K562 (cell line): Measurements from ENCODE around the gene MRPS10. TPM values are rescaled to one million over a fixed set of nuclear protein-coding genes. Genes with fewer than 3 reads are reported as not detected.
A peak's percentile ranks its signal among the peaks of the same experiment; 100 is the strongest.

Source experiments
- ARID1B ChIP-seq: fragments of 450-650 bp; IDR thresholded peaks from 2 replicates; pipeline ENCODE4 v1.6.1; 2016; ENCODE audit warnings: antibody characterized with exemption, mild to moderate bottlenecking, inconsistent platforms
- ARID4B ChIP-seq: sonication (generic); formaldehyde crosslinking; IDR thresholded peaks from 2 replicates; pipeline ENCODE4 v1.8.0; 2022; ENCODE audit warnings: mild to moderate bottlenecking, missing genetic modification reagents
- BACH1 ChIP-seq: fragments of 200-800 bp; sonication (Bioruptor generic); IDR thresholded peaks from 2 replicates; pipeline ENCODE4 v1.6.1; 2016; ENCODE audit warnings: missing genetic modification characterization, missing compliant biosample characterization
- CBX1 ChIP-seq: sonication (generic); IDR thresholded peaks from 2 replicates; pipeline ENCODE4 v1.6.1; 2016; ENCODE audit warnings: antibody characterized with exemption, low read depth, mild to moderate bottlenecking
- FOS ChIP-seq: IDR thresholded peaks from 3 replicates; pipeline ENCODE4 v1.6.1; 2011; ENCODE audit not compliant: insufficient read length; ENCODE audit errors: extremely low read depth
- PHB2 ChIP-seq: fragments of 450-650 bp; IDR thresholded peaks from 2 replicates; pipeline ENCODE4 v1.6.1; 2017; ENCODE audit warnings: low read depth
- SRF ChIP-seq, 2 experiments: fragments of 250-450, 450-650 bp in 1 of 2; sonication (Bioruptor Pico) in 1 of 2; sonication (generic) in 1 of 2; formaldehyde crosslinking; IDR thresholded peaks; 2 replicates each; pipeline versions ENCODE4 v1.5.0 to v1.5.1; 2020 to 2022; ENCODE audit warnings: mild to moderate bottlenecking in 1 of 2, missing genetic modification reagents in 1 of 2
- SRSF3 ChIP-seq: fragments of 200-400 bp; formaldehyde crosslinking; IDR thresholded peaks from 2 replicates; pipeline ENCODE4 v1.6.1; 2016; ENCODE audit warnings: mild to moderate bottlenecking, low read length, moderate library complexity; ENCODE audit not compliant: insufficient read depth
- ZBTB17 ChIP-seq: fragments of 450-650 bp; formaldehyde crosslinking; IDR thresholded peaks from 2 replicates; pipeline ENCODE4 v1.4.0; 2020; ENCODE audit warnings: mild to moderate bottlenecking
- ZNF232 ChIP-seq: sonication (generic); formaldehyde crosslinking; IDR thresholded peaks from 2 replicates; pipeline ENCODE4 v1.8.0; 2022; ENCODE audit warnings: mild to moderate bottlenecking, missing genetic modification reagents
- ZNF24 ChIP-seq: fragments of 450-650 bp; IDR thresholded peaks from 2 replicates; pipeline ENCODE4 v1.6.1; 2016
- ZNF668 ChIP-seq: fragments of 250-450 bp; sonication (Bioruptor Pico); IDR thresholded peaks from 2 replicates; pipeline ENCODE4 v1.8.0; 2022; ENCODE audit warnings: mild to moderate bottlenecking, inconsistent platforms
- polyA plus RNA-seq, 8 experiments: library from polyadenylated mRNA; depleted of rRNA in 4 of 8; stranded (reverse) in 5 of 8; unstranded in 3 of 8; fragments of >200 nt; fragmentation: Nextera tagmentation in 2 of 8; fragmentation: Illumina TruSeq in 1 of 8; extraction: Ambion mirVana in 2 of 8; extraction: Trizol in 1 of 8; gene quantifications; 2 replicates each; pipeline versions ENCODE4 v1.2.1 to v1.2.3, GENCODE V29; 2011 to 2014; ENCODE audit warnings: inconsistent platforms in 1 of 8, missing spikeins in 1 of 8
- total RNA-seq, 7 experiments: library from RNA; depleted of rRNA in 6 of 7; stranded (reverse); fragments of >200 nt in 6 of 7; fragmentation: Illumina TruSeq in 2 of 7; extraction: Trizol in 2 of 7; gene quantifications; 2 replicates each; pipeline versions ENCODE4 v1.2.1 to v1.2.3, GENCODE V29; 2011 to 2021; ENCODE audit warnings: low replicate concordance in 1 of 7
- TF ChIP-seq, protein P1 (sequence below): fragments of 250-450 bp; sonication (Bioruptor Pico); IDR thresholded peaks from 2 replicates; pipeline ENCODE4 v1.8.0; 2022; ENCODE audit warnings: inconsistent platforms, mild to moderate bottlenecking, moderate library complexity, borderline replicate concordance
- TF ChIP-seq, protein P2 (sequence below): fragments of 450-650 bp; formaldehyde crosslinking; IDR thresholded peaks from 2 replicates; pipeline ENCODE4 v1.4.0; 2020; ENCODE audit warnings: mild to moderate bottlenecking, moderate library complexity
- TF ChIP-seq, protein P3 (sequence below): sonication (generic); formaldehyde crosslinking; IDR thresholded peaks from 2 replicates; pipeline ENCODE4 v1.8.0; 2022; ENCODE audit warnings: missing genetic modification reagents, mild to moderate bottlenecking, moderate library complexity, borderline replicate concordance
- TF ChIP-seq, protein P4 (sequence below): fragments of 450-650 bp; IDR thresholded peaks from 2 replicates; pipeline ENCODE4 v1.6.1; 2016
- TF ChIP-seq, protein P5 (sequence below): fragments of 450-650 bp; formaldehyde crosslinking; IDR thresholded peaks from 2 replicates; pipeline ENCODE4 v1.4.0; 2020; ENCODE audit warnings: mild to moderate bottlenecking, mixed read lengths

The MRPS10 gene
- total and polyA plus RNA-seq, 9 of the 15 experiments (the other 6 are each of a cell fraction or from before 2014, with no cell fraction given): 48.6 to 166 (median 93.7) TPM

DNA sequence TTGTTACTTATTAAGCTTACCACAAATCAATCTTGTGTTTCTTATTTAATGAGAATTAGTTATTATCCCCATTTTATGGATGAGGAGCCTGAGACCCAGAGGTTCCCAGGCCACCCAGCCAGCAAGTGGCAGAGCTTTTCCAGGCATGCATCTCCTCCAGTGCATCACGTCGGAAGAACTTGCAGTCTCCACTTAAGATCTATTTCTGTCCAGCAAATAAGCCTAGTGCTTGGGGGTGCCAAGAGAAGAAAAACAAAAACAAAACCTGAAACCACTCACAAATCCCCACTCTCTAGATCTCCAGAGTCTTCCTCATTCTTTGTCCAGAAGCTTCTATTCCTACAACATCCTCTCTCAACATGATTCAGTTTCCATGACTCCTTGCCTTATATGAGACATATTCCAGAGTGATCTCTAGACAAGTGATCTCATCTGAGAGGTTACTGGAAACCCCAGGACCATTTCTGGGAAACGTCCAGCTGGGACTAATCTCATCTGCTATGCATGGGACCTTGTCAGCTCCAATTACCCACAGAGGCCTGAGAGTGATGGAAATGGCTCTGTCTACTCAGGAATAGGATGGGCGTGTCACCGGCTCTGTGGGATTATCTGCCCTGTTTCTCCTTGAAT, 27.0 kb downstream of the MRPS10 start (continued):
- TF ChIP-seq ARID4B (CRISPR knock-in tag) (no peak), FOS (peak; percentile 5), ZNF24 (no peak), ZNF232 (CRISPR knock-in tag) (no peak), BACH1 (tag) (no peak), ZBTB17 (no peak), SRF (CRISPR knock-in tag; IDR thresholded peaks at IDR 0.05) (peak in 1 of 2 experiments; percentile 66; a peak in 1 of 4 replicates), SRSF3 (no peak), ZNF668 (CRISPR knock-in tag) (no peak), PHB2 (no peak), CBX1 (no peak), ARID1B (peak; percentile 65)
- TF ChIP-seq, protein P1, sequence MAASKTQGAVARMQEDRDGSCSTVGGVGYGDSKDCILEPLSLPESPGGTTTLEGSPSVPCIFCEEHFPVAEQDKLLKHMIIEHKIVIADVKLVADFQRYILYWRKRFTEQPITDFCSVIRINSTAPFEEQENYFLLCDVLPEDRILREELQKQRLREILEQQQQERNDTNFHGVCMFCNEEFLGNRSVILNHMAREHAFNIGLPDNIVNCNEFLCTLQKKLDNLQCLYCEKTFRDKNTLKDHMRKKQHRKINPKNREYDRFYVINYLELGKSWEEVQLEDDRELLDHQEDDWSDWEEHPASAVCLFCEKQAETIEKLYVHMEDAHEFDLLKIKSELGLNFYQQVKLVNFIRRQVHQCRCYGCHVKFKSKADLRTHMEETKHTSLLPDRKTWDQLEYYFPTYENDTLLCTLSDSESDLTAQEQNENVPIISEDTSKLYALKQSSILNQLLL (CRISPR knock-in tag): no peak
- TF ChIP-seq, protein P2, sequence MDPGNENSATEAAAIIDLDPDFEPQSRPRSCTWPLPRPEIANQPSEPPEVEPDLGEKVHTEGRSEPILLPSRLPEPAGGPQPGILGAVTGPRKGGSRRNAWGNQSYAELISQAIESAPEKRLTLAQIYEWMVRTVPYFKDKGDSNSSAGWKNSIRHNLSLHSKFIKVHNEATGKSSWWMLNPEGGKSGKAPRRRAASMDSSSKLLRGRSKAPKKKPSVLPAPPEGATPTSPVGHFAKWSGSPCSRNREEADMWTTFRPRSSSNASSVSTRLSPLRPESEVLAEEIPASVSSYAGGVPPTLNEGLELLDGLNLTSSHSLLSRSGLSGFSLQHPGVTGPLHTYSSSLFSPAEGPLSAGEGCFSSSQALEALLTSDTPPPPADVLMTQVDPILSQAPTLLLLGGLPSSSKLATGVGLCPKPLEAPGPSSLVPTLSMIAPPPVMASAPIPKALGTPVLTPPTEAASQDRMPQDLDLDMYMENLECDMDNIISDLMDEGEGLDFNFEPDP (CRISPR knock-in tag): no peak
- TF ChIP-seq, protein P3, sequence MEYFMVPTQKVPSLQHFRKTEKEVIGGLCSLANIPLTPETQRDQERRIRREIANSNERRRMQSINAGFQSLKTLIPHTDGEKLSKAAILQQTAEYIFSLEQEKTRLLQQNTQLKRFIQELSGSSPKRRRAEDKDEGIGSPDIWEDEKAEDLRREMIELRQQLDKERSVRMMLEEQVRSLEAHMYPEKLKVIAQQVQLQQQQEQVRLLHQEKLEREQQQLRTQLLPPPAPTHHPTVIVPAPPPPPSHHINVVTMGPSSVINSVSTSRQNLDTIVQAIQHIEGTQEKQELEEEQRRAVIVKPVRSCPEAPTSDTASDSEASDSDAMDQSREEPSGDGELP (CRISPR knock-in tag): peak; percentile 42
- TF ChIP-seq, protein P4, sequence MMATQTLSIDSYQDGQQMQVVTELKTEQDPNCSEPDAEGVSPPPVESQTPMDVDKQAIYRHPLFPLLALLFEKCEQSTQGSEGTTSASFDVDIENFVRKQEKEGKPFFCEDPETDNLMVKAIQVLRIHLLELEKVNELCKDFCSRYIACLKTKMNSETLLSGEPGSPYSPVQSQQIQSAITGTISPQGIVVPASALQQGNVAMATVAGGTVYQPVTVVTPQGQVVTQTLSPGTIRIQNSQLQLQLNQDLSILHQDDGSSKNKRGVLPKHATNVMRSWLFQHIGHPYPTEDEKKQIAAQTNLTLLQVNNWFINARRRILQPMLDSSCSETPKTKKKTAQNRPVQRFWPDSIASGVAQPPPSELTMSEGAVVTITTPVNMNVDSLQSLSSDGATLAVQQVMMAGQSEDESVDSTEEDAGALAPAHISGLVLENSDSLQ: no peak
- TF ChIP-seq, protein P5, sequence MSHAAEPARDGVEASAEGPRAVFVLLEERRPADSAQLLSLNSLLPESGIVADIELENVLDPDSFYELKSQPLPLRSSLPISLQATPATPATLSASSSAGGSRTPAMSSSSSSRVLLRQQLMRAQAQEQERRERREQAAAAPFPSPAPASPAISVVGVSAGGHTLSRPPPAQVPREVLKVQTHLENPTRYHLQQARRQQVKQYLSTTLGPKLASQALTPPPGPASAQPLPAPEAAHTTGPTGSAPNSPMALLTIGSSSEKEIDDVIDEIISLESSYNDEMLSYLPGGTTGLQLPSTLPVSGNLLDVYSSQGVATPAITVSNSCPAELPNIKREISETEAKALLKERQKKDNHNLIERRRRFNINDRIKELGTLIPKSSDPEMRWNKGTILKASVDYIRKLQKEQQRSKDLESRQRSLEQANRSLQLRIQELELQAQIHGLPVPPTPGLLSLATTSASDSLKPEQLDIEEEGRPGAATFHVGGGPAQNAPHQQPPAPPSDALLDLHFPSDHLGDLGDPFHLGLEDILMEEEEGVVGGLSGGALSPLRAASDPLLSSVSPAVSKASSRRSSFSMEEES (CRISPR knock-in tag): no peak
